Left ventricle myocardium inferior (tissue), 1 donor: ENCODE data around the gene KCNC3. TPM values are rescaled to one million over a fixed set of nuclear protein-coding genes. Genes with fewer than 3 reads are reported as not detected.

ENCODE experiments used
- DNase-seq: peaks from one replicate; pipeline ENCODE4 v3.0.0-alpha.2; 2020
- H3K27ac ChIP-seq: fragments of 200-600 bp; replicated peaks from 2 replicates; pipeline ENCODE4 v1.8.0; 2021
- H3K27me3 ChIP-seq: fragments of 200-600 bp; 2 replicates; pipeline ENCODE4 v1.8.0; 2021; ENCODE audit warnings: low read depth
- H3K36me3 ChIP-seq: fragments of 200-600 bp; 2 replicates; pipeline ENCODE4 v1.8.0; 2021
- H3K4me1 ChIP-seq: fragments of 200-600 bp; 2 replicates; pipeline ENCODE4 v1.8.0; 2021
- H3K4me3 ChIP-seq: fragments of 200-600 bp; 2 replicates; pipeline ENCODE4 v1.8.0; 2021; ENCODE audit warnings: mild to moderate bottlenecking, moderate library complexity
- H3K9me3 ChIP-seq: fragments of 200-600 bp; replicated peaks from 2 replicates; pipeline ENCODE4 v1.8.0; 2021
- CTCF ChIP-seq: fragments of 200-600 bp; IDR thresholded peaks from 2 replicates; pipeline ENCODE4 v1.8.0; 2021; ENCODE audit warnings: antibody characterized with exemption, mild to moderate bottlenecking, borderline replicate concordance
- intact Hi-C: fragments of 100-400 bp; cut with micrococcal nuclease; formaldehyde crosslinking; loops from one replicate; pipeline ENCODE4 v1.11.0; 2022
- total RNA-seq: library from RNA; stranded (reverse); fragmentation: NEBNext Ultra II Directional; extraction: Animal tissue kit (Norgen Biotek cat#: 25700); gene quantifications from one replicate; pipeline ENCODE4 v1.2.1, GENCODE V29; 2021
- donor health status: DM: no; HTN: yes; CAD: no; lungs with severe emphysema.

Gene KCNC3
- total RNA-seq, 1 donor from 2014 or later = 2.6 TPM

- peaks cover 23% of the 10 kb centered on the region for H3K36me3 ChIP-seq
- intact Hi-C loops = no loop called here
Observed at GRCh38 chr19:50264483-50265186, 64.5 kb downstream of the KCNC3 start.

GRCh38 chr19:50263176-50263575, 66.0 kb downstream of the KCNC3 start:
- no peak overlapping the region for H3K4me3 ChIP-seq
- intact Hi-C loops = no loop called here
- no peak for DNase-seq
- H3K27ac ChIP-seq = no peak overlapping the region
- H3K36me3 ChIP-seq = peaks cover 26% of the 10 kb centered on the region
- TF ChIP-seq CTCF = no peak
- peaks cover 5% of the 10 kb centered on the region for H3K4me1 ChIP-seq
- no peaks in the 10 kb centered on the region for H3K9me3 ChIP-seq
- no peaks in the 10 kb centered on the region for H3K27me3 ChIP-seq

More at GRCh38 chr19:50264483-50265186, 64.5 kb downstream of the KCNC3 start:
- no peak for DNase-seq
- peaks cover 5% of the 10 kb centered on the region for H3K4me1 ChIP-seq
- H3K9me3 ChIP-seq = no peaks in the 10 kb centered on the region
- no peak overlapping the region for H3K4me3 ChIP-seq
- TF ChIP-seq CTCF = no peak
- no peak overlapping the region for H3K27ac ChIP-seq
- no peaks in the 10 kb centered on the region for H3K27me3 ChIP-seq

Other genes with a start within 250 kb of the KCNC3 start
- not detected for gene IZUMO2, start 166.1 kb downstream of the KCNC3 start, total RNA-seq
- 115 TPM for gene MYH14, start 125.8 kb downstream of the KCNC3 start, total RNA-seq
- gene NAPSA, start 36.3 kb upstream of the KCNC3 start, total RNA-seq = 0.05 TPM
- gene NR1H2, start 47.1 kb upstream of the KCNC3 start, total RNA-seq = 71.6 TPM
- 10.8 TPM for gene POLD1, start 55.0 kb upstream of the KCNC3 start, total RNA-seq
- not detected for gene SPIB, start 89.6 kb upstream of the KCNC3 start, total RNA-seq
- gene MYBPC2, start 103.5 kb upstream of the KCNC3 start, total RNA-seq = not detected
- 97.7 TPM for gene EMC10, start 147.1 kb upstream of the KCNC3 start, total RNA-seq
- gene GARIN5A, start 147.5 kb upstream of the KCNC3 start, total RNA-seq = 1.3 TPM
- 28.6 TPM for gene JOSD2, start 181.8 kb upstream of the KCNC3 start, total RNA-seq
- gene ASPDH, start 184.5 kb upstream of the KCNC3 start, total RNA-seq = not detected
- 0.47 TPM for gene LRRC4B, start 239.1 kb upstream of the KCNC3 start, total RNA-seq